Measurements from ENCODE around the gene KRT80. TPM values are rescaled to one million over a fixed set of nuclear protein-coding genes. Genes with fewer than 3 reads are reported as not detected.

The KRT80 gene
- total RNA-seq, 2 donors from 2014 or later, result 0.07 to 0.09 TPM

- Mint-ChIP-seq H3K36me3 (ENCODE audit: low read depth) (no peaks in the 10 kb centered on the region), H3K4me3 (no peak overlapping the region), H3K27ac (no peak overlapping the region), H3K9me3 (no peaks in the 10 kb centered on the region), H3K27me3 (ENCODE audit: insufficient read depth) (peaks cover 27% of the 10 kb centered on the region), H3K4me1 (no peaks in the 10 kb centered on the region)
- no peak for DNase-seq
- no peaks in the 10 kb centered on the region for H3K36me3 ChIP-seq (ENCODE audit: control insufficient read depth, insufficient read depth, low read length)
- no peak for TF ChIP-seq CTCF (conservative IDR thresholded peaks at IDR 0.05)
- H3K4me1 ChIP-seq (ENCODE audit: control insufficient read depth, insufficient read depth, low read length), result no peaks in the 10 kb centered on the region
- H3K9ac ChIP-seq (ENCODE audit: extremely low read depth, low read length, poor library complexity, severe bottlenecking), result no peak overlapping the region
- H3K9me3 ChIP-seq (ENCODE audit: control insufficient read depth, low read length), result no peaks in the 10 kb centered on the region
- no peak overlapping the region for H3K27ac ChIP-seq (ENCODE audit: low read depth, low read length)
- no peak overlapping the region for H3K4me3 ChIP-seq (ENCODE audit: low read length)
- 94 to 100% methylated on average over 1 to 2 of the region's 2 CpGs for WGBS, 2 experiments (ENCODE audit: insufficient coverage in 1 of 2, insufficient read length in 1 of 2)
- H3K27me3 ChIP-seq (ENCODE audit: control insufficient read depth, insufficient read depth, low read length, poor library complexity, severe bottlenecking), result peaks cover 10% of the 10 kb centered on the region
Measured at GRCh38 chr12:52239767-52240166, 48.0 kb upstream of the KRT80 start.

GRCh38 chr12:52238916-52239646 lies 47.3 kb upstream of the KRT80 start:
- Histone ChIP-seq H3K27ac (ENCODE audit: low read depth, low read length) (no peak overlapping the region), H3K9ac (ENCODE audit: extremely low read depth, low read length, poor library complexity, severe bottlenecking) (no peak overlapping the region), H3K4me1 (ENCODE audit: control insufficient read depth, insufficient read depth, low read length) (no peaks in the 10 kb centered on the region), H3K4me3 (ENCODE audit: low read length) (no peak overlapping the region), H3K9me3 (ENCODE audit: control insufficient read depth, low read length) (no peaks in the 10 kb centered on the region), H3K36me3 (ENCODE audit: control insufficient read depth, insufficient read depth, low read length) (no peaks in the 10 kb centered on the region), H3K27me3 (ENCODE audit: control insufficient read depth, insufficient read depth, low read length, poor library complexity, severe bottlenecking) (peaks cover 16% of the 10 kb centered on the region)
- Mint-ChIP-seq H3K4me1 (no peaks in the 10 kb centered on the region), H3K27me3 (ENCODE audit: insufficient read depth) (peaks cover 32% of the 10 kb centered on the region), H3K4me3 (no peak overlapping the region), H3K27ac (no peak overlapping the region), H3K9me3 (no peaks in the 10 kb centered on the region), H3K36me3 (ENCODE audit: low read depth) (no peaks in the 10 kb centered on the region)
- TF ChIP-seq CTCF (conservative IDR thresholded peaks at IDR 0.05), result no peak
- DNase-seq, result no peak
- 74 to 86% methylated on average over 2 to 7 of the region's 7 CpGs for WGBS, 2 experiments (ENCODE audit: insufficient coverage in 1 of 2, insufficient read length in 1 of 2)

- no peaks in the 10 kb centered on the region for H3K9me3 Mint-ChIP-seq
- Histone ChIP-seq H3K9ac (ENCODE audit: extremely low read depth, low read length, poor library complexity, severe bottlenecking) (no peak overlapping the region), H3K27ac (ENCODE audit: low read depth, low read length) (no peak overlapping the region), H3K27me3 (ENCODE audit: control insufficient read depth, insufficient read depth, low read length, poor library complexity, severe bottlenecking) (peaks cover 24% of the 10 kb centered on the region), H3K9me3 (ENCODE audit: control insufficient read depth, low read length) (no peaks in the 10 kb centered on the region), H3K4me3 (ENCODE audit: low read length) (no peak overlapping the region), H3K4me1 (ENCODE audit: control insufficient read depth, insufficient read depth, low read length) (no peaks in the 10 kb centered on the region), H3K36me3 (ENCODE audit: control insufficient read depth, insufficient read depth, low read length) (no peaks in the 10 kb centered on the region)
- WGBS, 2 experiments (ENCODE audit: insufficient coverage in 1 of 2, insufficient read length in 1 of 2), result 86 to 100% methylated on average over 2 to 4 of the region's 4 CpGs
- no peak overlapping the region for H3K27ac Mint-ChIP-seq
- no peak overlapping the region for H3K4me3 Mint-ChIP-seq
- H3K4me1 Mint-ChIP-seq, result no peaks in the 10 kb centered on the region
- no peak for DNase-seq
- H3K36me3 Mint-ChIP-seq (ENCODE audit: low read depth), result no peaks in the 10 kb centered on the region
- no peak for TF ChIP-seq CTCF (conservative IDR thresholded peaks at IDR 0.05)
- peaks cover 38% of the 10 kb centered on the region for H3K27me3 Mint-ChIP-seq (ENCODE audit: insufficient read depth)
Measured at GRCh38 chr12:52238207-52238840, 46.5 kb upstream of the KRT80 start.

All from endodermal cell (in vitro differentiated cells).